HG02840 (cell line): ENCODE data around the gene GALNT17.

Experiments used
- ATAC-seq: cut with Tn5 transposase; IDR thresholded peaks from one replicate; pipeline ENCODE4 v1.9.1; 2021; ENCODE audit warnings: mild to moderate bottlenecking, moderate library complexity, moderate number of reproducible peaks; ENCODE audit not compliant: unreplicated experiment, low FRiP score

The GALNT17 gene

GRCh38 chr7:71484380-71484779 lies 352.4 kb downstream of the GALNT17 start:
- ATAC-seq = no peak

DNA sequence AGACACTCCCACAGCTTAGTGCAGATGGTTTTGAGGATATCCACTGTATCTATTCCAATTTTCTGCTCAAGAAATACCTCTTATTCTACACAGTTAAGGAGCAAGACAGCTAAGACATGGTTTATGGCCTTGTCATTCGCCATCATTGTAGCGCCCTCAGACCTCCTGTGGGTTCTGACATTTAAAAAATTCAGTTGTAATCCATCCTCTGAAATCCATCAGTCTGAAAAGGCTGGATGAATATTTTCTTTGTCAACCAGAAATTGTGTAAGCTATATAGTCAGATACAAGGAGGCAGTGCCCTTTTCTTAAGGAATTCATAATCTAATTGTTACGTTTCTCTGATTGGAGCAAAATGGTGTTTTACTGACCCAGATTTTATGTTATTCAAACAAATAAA lies 353.6 kb downstream of the GALNT17 start:
- no peak for ATAC-seq

DNA sequence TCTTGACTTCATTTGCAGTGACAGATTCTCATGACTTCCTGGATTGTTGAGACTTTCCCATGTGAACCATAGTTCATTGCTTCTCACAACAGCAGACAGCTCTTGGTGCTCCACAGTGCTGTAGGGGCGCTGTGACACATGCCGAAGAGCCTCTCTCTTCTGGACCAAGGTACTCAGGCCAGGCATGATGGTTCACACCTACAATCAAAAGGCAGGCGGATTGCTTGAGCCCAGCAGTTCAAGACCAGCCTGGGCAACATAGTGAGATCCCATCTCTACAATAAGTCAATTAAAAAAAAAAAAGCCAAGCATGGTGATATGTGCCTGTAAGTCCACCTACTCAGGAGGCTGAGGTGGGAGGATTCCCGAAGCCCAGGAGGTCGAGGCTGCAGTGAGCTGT lies 354.5 kb downstream of the GALNT17 start:
- no peak for ATAC-seq

DNA sequence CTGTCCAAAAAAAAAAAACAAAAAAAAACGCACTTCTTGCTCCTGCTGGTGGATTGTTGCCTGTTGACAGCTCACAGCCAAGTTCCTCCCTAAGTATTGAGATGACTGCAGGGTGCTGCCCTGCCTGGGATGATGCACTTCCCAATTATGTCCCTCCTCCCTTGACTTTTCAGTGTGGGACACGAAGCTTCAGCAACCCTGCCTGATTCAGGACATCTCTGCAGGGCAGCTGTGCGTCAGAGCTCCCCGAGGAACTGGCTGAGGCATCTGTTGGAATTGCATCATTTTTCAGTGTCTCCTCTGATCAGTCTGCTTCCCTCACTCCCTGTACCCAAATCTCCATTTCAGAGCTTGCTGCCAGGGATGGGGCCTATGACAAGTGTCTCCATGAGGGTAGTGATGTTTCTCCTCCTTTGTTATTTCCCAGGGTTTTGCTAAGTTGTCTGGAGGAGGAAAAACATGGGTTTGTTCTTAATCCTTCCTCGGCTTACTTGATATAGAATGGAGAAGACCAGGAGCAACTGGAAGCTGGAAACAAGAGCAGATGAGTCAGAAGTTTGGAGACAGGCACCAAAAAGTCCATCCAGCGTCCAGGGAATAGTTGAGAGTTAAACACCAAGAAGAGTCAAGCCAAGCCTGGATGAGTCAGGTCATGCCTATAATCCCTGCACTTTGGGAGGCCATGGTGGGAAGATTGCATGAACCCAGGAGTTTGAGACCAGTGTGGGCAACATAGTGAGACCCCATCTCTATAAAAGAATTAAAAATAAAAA lies 355.1 kb downstream of the GALNT17 start:
- no peak for ATAC-seq

- ATAC-seq = no peak
Measured at GRCh38 chr7:71488308-71488707, 356.4 kb downstream of the GALNT17 start.

DNA sequence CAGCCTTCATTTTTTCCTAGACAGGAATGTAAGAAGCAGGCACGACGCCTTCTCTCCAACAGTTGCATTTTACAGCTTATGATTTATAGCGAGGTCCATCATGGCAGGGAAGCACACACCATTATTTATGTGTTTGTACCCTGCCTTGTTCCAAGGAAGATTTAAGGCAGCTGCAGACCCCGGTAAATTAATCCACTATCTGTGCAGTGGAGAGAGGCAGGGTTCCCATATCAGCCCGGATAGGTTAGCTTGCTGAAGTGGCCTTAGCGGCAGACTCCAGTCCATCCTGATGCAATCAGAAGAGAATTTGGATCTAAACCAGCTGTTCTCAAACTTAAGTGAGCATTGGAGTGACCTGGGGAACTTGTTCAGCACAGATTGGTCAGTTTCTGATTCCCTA lies 359.4 kb downstream of the GALNT17 start:
- ATAC-seq = no peak

DNA sequence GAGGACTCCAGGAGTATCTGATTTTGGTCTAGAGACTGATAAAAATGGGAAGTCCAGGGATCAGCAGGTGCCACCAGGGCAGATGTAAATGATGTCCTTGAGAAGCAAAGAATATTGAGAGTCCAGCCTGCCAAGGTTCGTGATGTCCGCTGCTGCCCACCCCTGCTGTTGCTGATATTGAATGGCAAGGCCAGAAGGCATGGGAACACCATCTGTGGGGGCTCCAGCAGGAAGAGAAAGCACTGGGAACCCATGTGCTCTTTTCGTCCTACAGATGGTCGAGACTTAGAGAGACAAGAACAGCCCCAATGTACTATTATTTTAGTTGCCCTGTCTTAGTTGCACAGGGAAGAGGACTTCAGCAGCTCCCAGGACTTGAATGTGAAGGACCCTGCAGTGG lies 363.9 kb downstream of the GALNT17 start:
- ATAC-seq = no peak

GRCh38 chr7:71497256-71497946 lies 365.5 kb downstream of the GALNT17 start:
- ATAC-seq = no peak

DNA sequence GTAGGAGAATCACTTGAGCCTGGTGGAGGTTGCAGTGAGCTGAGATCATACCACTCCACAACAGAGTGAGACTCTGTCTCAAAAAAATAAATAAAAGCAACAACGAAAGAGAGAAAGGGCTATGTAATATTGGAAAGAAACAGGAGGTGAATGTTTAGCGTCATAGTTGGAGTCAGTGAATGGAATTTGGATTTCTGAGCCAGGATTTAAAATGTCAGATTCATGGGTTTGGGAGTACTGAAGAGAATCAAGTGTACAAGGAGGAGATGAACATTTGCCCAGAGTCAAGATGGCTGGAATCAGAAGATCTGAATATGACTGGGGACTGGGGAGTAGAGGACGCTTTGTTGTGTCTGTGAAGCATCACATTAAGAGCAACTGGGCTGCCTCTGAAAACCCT lies 366.4 kb downstream of the GALNT17 start:
- no peak for ATAC-seq

DNA sequence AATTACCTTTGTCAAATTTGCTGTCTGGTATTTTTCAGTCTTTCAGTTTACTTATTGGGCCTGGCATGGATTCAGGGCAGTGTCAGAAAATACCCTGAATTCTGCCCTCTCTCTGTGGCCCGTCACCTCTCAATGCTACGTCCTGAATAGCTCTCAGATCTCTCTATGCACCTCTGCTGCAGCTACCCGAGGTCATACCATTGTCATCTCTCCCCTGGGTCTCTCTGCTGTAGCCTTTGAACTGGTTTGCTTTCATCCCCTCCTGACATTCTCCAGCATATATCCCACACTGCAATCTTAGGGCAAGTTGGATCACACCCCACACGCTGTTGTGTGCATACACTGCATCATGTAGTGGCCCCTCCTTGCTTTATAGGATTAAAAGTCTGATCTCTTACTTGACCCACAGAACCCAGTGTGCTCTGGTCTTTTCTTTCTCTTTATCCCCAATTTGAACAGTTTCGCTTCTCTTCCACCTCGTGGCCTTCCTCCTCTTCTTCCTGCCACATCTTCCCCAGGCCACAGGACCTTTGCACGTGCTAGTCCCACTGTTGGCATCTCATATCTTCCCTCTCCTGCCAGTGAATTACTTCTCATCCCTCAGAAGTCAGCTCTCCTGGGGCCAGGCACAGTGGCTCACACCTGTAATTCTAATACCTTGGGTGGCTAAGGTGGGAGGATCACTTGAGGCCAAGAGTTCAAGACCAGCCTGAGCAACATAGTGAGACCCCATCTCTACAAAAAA lies 372.9 kb downstream of the GALNT17 start:
- ATAC-seq = no peak

DNA sequence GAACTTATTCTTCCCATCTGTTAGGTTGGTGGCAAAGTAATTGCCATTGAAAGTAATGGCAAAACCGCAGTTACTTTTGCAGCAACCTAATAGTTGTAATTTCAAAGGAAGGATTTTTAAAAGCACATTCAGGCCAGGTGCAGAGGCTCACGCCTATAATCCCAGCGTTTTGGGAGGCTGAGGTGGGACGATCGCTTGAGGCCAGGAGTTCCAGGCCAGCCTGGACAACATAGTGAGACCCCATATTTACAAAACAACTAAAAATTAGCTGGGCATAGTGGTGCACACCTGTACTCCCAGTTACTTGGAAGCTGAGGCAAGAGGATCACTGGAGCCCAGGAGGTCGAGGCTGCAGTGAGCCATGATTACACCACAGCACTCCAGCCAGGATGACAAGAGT lies 374.9 kb downstream of the GALNT17 start:
- ATAC-seq = no peak

- ATAC-seq = no peak
Measured at GRCh38 chr7:71507680-71508602, 376.0 kb downstream of the GALNT17 start.

- ATAC-seq = no peak
Measured at GRCh38 chr7:71509381-71509780, 377.4 kb downstream of the GALNT17 start.

DNA sequence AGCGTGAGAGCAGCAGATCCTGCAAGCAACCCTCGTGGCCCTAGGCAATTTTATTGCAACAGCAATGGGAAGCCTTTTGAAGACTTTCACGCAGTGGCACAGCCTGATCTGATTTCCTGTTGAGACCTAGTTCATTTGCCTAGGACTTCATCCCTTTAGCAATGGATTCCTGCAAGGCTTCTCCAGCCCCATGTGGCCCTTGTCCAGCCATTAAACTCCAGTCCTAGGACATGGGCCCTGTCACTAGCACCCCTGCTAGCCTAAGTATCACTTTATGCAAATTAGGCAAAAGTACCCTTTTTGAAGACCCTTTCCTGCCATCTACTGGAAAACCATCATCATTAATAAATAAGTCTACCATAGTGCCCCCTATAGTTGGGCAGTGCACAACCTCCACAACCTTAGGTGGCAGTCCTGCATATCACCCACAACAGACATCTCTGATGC lies 379.4 kb downstream of the GALNT17 start:
- no peak for ATAC-seq

GRCh38 chr7:71517940-71518699 lies 386.2 kb downstream of the GALNT17 start:
- no peak for ATAC-seq

DNA sequence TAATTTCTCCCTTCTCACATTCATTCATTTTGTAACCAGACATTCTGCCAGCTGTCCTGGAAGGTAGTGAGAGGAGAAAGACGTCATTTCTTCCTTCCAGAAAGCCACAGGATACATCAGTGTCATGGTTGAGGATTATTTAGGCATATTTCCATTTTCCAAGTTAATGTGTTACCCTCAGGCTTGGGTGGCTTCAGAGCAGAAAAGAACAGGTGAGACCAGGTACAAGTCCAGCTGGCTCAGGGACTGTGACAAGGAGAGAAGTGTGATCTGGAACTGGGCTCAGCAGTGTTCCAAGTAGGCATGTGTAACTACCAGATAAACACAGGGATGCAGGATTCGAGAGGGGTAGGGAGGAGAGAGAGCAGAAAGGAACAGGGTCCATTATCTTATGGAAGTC lies 386.9 kb downstream of the GALNT17 start:
- ATAC-seq = no peak

DNA sequence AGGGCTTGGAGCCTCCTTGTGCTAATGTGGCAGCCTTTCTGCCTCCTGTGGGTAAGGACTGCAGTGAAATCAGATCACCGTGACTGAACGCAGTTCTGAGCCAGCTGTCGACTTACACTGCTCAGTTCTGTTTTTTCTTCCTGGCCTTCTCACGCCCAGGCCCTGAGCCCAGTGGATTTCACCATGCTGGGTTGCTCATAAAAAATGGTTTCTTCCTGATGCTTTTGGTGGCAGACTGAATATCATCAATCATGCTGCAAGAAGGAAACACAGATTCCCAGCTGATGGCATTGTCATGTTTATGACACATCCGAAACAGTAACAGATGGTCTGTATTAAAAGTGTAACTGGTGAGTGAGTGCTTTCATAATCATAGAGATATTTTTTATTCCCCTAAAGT lies 389.6 kb downstream of the GALNT17 start:
- no peak for ATAC-seq

DNA sequence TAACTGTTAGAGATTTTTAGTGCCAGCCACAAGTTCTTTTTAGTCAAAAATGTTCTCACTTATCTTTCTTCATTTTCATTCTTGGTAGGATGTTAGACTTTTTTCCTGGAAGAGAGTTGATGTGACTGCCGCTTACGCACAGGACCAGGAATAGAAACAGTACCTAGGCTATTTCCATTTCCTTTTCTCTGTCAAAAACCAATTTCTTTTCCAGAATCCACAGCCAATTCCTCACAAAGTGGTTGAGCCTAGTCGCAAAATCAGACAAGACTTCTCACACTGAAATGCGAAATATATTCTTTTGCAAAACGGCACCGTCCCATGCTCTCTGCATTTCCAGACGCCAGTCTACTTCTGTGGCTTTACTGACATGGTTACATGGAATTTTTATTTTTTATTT lies 394.2 kb downstream of the GALNT17 start:
- no peak for ATAC-seq

DNA sequence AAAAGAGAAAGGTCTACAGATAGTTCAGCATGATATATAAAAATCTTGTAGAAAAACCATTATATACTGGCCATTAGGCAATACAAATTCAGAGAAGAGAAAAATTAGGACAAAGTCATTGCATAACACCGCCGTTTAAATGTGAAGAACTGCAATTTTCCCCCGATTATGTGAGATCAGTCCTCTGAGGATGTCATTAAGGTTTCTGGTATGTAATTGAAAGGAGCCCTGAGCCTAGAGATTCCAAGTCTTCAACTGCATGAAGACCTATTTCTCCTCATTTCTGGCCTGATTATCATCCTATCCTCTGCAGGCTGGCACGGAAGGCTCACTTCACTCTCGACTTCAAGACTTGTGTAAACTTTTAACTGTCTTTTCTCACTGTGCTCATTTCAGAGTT lies 395.3 kb downstream of the GALNT17 start:
- no peak for ATAC-seq

- no peak for ATAC-seq
Measured at GRCh38 chr7:71535616-71536015, 403.7 kb downstream of the GALNT17 start.
